Activated gamma-delta T cell treated with Interleukin-2 at 50 U/mL for 16 hours (primary cell): Measurements from ENCODE around the gene MSMP.

Experiments used
- DNase-seq: peaks from one replicate; pipeline ENCODE4 v3.0.0-alpha.2; 2020

Gene MSMP

GRCh38 chr9:35717132-35717870 is 36.8 kb downstream of the MSMP start:
- no peak for DNase-seq

DNA sequence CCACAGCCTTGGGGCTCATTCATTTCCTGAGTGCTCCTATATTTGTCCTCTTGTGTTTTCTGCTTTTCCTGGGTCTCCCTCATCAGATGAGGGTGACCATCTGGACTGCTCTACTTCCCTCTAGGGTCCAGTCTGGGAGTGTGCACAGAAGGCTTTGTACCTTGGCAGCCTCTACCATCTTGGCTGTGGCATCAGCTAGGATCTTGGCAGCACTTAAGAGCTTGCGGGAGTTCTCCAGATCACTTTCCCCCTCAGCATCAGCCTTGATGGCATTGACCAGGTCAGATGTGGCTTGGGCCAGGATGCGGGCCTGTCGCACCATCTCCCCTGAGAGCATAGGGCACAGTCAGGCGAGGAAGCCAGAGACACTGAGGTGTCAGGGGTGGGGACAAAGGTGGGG is 37.8 kb downstream of the MSMP start:
- no peak for DNase-seq

- no peak for DNase-seq
Measured at GRCh38 chr9:35714579-35715252, 39.4 kb downstream of the MSMP start.

DNA sequence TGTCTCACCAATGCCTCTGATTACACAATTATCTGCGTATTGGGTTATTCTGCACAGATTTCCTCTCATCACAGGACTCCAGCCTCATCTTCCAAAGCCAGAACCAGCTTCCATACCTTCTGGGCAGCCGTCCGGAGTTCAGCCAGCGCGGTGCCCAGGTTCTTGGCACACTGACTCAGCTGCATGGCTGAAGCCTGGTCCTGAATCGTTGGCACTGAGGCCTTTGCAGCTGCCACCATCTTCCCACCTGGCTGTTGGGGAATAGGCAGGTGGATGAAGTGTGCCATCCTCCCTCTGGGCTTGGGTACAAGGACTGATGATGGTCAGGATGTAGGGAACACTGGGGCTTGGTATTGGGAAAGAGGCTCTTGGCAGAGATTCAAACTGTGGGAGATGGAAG is 40.0 kb downstream of the MSMP start:
- no peak for DNase-seq

DNA sequence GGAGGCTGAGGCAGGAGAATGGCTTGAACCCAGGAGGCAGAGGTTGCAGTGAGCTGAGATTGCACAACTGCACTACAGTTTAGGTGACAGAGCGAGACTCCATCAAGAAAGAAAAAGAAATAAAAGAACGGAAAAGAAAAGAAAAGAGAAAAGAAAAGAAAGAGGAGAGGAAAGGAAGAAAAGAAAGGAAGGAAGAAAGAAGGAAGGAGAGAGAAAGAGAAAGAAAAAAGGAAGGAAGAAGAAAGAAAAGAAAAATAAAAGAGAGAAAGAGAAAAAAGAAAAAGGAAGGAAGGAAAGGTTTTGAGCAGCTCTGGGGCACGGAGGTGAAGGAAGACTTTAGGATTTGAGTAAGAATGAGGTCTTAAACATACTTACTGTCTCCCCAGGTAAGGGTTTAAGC is 40.5 kb downstream of the MSMP start:
- DNase-seq = no peak

DNA sequence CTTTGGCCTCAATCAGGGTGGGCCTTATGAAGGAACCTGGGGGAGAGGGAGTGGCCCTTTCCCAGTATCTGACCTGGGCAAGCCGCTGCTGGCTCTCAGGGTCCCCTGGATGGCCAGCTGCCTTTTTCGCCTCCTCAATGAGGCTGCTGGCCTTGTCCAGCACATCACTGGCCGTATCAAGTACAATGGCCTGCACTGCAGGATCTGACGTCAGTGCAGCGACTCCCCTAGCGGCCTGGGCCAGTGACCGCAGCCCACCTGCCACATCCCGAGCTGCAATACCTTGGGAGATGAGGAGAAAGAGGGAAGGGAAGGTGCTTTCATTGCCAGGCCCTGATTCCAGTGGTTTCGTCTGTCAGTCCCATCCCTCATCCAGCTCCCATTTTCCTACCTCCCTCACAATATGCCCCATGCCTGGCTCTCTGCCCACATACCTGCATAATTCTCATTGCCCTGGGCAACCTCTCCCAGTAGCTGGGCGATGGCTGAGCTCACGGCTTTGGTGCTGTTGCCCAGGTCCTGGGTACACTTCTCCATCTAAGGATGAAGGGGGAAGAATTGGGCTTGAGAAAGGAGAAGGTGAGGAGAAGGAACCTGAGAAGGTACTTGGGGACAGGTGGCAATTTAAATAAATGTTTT is 41.2 kb downstream of the MSMP start:
- no peak for DNase-seq

GRCh38 chr9:35711501-35712428 is 42.3 kb downstream of the MSMP start:
- DNase-seq = no peak

DNA sequence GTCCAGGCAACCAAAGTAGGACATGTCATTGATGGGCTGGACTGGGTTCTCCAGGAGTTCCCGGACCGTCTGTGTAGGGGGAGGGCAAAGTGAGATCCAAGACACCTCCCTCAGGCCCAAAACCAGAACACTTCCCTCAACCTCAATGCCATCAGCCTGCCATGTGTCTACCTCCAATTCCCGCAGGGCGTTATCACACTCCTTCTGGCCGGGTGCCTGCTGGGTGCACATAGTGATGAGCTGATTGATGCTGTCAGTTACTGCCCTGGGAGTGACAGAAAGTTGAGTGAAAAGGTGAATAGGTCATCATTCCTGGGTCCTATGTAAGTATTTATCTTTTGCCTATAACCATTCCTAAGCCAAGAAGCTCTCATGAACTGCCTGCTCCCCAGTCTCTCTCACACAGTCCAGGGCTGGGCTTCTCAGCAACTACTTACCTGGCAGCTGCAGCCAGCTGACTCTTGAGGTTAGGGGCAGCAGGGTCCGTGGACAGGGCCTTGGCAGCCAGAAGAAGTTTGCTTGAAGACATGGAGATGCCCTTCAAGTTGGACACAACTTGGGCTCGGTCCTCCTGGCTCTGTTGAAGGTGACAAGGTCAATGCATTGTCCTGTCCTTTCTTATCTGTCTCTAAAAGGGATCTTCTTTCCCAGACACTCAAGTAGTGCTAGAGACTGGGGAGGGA is 43.1 kb downstream of the MSMP start:
- DNase-seq = no peak

GRCh38 chr9:35708146-35708545 is 45.9 kb downstream of the MSMP start:
- DNase-seq = no peak

- DNase-seq = no peak
Measured at GRCh38 chr9:35706951-35707350, 47.1 kb downstream of the MSMP start.

- DNase-seq = no peak
Measured at GRCh38 chr9:35705836-35706430, 48.1 kb downstream of the MSMP start.

- DNase-seq = no peak
Measured at GRCh38 chr9:35705372-35705771, 48.7 kb downstream of the MSMP start.

- no peak for DNase-seq
Measured at GRCh38 chr9:35703906-35704672, 50.0 kb downstream of the MSMP start.
